ENCODE results near the gene SPNS2.
A peak's percentile ranks its signal among the peaks of the same experiment; 100 is the strongest.

The SPNS2 gene

DNA sequence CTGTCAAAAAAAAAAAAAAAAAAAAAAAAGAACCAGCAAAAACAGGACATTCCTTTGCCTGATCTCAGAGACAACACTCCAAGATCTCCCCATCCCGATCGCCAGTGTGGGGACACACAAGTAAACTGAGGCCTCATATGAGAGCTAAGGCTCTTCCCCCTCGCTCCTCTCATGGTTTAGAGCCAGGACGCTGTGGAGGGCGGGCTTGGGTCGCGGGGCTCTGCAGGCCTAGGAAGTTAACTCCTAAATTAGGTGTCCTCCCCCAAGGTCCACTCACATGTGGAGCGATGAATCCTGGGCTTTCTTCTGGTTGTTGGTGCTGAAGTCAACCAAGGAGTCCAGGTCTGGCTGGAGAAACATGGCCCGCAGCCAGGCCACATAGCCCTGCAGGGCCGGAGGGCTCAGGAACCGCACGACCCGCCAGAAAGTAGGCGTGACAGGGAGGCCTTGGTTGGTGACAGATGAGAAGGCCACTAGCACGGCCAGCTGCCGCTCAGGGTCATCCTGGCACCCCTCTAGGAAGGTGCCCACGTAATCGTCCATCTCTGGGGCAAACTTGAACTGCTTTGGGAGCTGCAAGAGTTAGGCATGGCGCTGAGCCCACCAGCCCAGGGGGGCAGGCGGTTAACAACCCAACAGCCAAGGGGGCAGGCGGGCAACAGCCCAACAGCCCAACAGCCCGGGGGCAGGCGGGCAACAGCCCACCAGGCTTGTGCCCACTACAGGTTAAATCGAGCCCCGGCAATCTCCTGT lies 51.3 kb downstream of the SPNS2 start:
- H3K4me3 ChIP-seq (ENCODE audit: low read depth, low read length): no peak overlapping the region

DNA sequence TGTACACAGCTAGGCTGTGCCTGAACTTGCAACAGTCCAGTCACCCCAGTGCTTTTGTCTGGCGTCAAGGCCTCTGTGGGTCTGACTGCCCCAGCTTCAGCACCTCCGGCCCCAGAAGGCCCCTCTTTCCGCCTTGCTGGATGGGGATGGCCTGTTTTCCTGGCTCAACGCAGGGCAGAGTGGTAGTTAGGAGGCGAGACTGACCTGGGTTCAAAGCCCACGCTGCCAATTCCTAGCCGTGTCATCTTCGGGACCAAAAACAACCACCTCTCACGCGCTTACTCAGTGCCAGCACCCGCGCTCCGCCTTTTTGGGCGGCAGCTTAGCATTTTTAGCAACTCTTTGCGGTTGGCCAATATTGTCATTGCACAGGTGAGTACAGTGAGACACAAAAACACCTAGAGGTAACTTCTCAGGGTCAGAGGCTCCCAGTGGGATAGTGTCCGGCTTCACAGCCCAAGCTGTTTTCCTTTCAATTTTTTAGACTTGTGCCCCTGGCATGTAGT lies 51.9 kb downstream of the SPNS2 start:
- no peak overlapping the region for H3K4me3 ChIP-seq (ENCODE audit: low read depth, low read length)

DNA sequence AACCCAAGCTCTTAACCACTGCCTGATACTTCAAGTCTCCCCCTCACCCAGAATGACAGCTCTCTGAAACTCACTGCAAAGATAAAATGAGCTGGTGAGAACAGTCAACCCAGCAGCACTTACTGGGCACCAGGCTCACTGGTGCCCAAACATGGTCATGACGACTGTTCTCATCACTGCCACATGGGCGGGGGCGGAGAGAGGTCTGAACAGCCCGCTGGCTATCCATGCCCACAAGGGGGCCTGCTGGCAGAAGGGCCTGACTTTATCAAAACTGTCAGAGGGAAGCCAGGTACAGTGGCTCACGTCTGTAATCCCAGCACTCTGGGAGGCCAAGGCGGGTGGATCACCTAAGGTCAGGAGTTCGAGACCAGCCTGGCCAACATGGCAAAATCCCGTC lies 52.5 kb downstream of the SPNS2 start:
- no peak overlapping the region for H3K4me3 ChIP-seq (ENCODE audit: low read depth, low read length)

DNA sequence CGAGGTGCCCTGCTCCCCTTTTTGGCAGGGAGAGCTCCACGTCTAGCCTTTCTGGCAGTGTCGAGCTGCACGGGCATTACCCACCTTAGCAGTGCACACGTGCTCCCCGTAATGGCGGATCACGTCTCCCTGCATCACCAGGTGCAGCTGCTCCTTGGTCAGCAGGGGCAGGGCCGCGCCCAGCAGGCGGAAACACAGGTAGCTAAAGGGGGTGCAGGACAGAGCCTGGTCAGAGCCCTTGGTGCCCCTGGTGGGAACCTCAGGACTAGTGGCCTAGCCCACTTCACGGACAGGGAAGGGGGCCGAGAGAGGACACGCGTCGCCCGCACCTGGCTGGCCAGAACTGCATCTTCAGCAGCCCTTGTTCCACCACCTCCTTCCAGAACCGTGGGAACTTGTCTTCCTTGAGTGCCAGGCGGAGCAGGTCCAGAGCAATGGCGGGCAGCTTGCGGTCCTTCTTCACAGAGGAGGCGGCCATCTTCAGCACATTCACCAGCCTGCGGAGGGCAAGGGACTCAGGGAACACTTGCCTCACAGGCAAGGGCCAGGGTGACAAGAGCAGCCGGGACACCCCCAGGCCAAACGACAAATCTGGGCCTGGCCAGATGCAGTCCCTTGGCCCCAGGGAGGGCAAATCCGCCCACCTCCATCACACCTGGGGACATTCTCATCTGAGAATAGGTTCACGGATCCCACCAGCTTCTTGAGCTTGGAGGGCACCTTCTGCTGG lies 53.3 kb downstream of the SPNS2 start:
- H3K4me3 ChIP-seq (ENCODE audit: low read depth, low read length): no peak overlapping the region

DNA sequence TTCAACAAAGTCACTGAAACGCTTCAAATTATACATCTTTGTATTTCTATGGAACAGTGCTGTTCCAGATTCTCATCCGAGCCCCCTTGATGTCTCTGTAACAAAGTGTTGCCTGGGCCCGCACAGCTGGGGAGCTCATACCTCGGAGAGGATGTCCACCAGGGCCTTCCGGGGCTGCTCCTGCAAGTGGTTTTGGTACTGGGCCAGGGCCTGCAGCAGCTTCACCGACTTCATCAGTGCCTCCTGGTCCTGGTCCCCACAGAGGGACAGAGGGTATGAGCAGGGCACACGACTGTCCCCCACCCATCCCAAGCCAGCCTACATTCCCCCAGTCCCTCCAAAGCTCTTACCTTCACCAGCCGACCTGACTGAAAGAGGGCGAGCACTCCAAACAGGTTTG lies 55.0 kb downstream of the SPNS2 start:
- no peak overlapping the region for H3K4me3 ChIP-seq (ENCODE audit: low read depth, low read length)

DNA sequence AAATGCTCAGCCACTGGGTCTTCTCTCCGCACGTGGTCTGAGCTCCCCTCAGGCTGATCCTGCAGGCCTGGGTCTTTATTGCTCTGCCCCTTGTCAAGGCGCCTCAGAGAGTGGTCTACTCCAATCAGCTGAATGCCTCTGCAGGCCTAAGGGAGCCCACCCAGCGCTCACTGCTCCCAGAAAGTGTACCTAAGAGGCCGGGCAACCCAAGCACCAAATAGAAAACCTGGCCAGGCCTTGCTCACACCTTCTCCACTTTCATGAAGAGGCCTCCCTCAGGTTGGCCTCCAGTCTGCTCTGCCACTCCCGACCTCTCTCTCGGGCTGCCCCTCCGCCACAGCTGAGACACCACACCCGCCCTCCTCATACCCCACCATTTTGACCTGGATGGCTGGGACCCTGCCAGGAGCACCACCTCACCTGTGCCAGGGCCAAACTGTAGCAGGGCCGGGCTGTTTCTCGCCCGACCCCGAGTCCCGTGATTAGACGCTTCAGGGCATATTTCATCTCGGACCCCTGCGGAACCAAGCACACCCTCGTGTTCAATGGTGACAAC lies 55.8 kb downstream of the SPNS2 start:
- peak overlapping the region; percentile 94 for H3K4me3 ChIP-seq (ENCODE audit: low read depth, low read length)

DNA sequence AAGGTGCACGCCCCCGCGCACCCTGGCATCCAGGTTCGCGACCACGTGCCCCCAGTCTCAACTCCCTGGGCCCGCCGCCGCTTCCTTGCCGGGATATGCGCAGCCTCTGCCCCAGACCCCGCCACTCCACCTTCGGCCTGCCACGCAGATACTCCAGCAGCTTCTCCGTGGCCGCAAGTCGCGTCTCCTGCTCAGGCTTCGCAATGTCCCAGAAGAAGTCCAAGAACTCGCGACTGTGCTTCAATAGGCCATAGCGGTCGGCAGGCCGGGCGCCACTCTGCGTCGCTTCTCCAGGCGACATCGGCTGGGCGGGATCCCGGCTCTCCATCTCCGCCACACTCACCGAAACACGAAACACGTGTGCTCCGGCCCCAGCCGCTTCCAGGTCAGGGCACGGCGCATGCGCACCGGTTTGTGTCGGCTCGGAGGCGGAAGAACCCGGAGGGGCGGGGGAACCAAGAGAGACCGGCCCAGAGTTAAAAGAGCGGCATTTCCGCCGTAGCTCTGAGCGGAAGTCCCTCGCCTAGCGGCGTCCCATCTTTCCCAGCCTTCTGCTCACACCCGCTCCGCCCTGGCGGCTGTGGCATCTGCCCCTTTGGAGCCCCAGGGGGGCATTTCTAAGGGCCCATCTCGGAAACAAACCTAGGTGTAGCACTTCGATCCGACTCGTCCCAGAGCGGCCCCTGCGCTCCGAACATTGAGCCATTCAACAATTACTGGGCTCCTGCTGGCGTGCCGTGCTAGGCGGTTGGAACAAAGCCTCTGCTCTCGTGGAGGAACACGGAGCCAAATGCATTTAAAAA lies 56.5 kb downstream of the SPNS2 start, which contains the start of gene MYBBP1A:
TSS of gene MYBBP1A (minus strand) at position 388 of the 803 bp plus-strand sequence. CDS start at position 328, 60 bp downstream.
- peak within 1 kb of the TSS; percentile 94 for H3K4me3 ChIP-seq (ENCODE audit: low read depth, low read length)

DNA sequence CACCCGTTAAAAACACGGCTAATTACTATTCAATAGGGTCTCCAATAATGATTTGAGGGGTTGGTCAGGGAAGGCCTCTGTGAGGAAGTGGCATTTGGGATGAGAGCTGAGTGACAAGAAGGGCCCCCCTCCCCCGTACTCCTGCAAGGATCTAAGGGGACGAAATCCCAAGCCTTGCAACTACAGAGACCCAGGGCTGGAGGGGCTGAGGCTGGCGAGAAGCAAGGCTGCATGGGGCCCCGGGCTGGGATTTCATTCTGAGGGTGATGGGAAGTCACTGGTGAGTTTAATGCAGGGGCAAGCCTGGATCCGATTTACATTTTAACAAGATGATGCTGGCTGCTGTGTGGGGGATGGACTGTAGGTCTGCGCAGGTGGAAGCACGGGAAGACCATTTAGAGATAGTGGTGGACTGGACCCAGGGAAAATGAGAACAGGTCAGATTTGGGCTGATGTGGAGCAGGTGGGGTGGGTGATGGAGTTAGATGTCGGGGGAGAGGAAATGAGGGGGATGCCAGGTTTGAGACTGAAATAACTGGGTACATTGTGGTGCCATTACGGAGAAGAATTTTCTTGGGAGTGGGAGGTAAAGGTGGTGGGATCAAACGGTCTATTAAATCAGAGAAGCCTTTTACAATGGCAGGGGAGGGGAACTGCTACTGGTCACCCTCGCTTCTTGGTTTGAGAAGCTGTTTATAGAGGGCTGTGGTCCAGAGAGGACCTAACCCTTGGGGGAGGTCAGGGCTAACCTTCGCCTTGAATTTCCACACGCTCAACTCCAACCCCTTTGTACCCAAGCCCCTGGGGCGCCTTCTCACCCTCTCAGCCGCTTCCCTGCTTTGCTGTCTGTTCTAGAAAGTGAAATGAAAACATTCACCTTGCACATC lies 57.4 kb downstream of the SPNS2 start:
- H3K4me3 ChIP-seq (ENCODE audit: low read depth, low read length): peak overlapping the region; percentile 94

DNA sequence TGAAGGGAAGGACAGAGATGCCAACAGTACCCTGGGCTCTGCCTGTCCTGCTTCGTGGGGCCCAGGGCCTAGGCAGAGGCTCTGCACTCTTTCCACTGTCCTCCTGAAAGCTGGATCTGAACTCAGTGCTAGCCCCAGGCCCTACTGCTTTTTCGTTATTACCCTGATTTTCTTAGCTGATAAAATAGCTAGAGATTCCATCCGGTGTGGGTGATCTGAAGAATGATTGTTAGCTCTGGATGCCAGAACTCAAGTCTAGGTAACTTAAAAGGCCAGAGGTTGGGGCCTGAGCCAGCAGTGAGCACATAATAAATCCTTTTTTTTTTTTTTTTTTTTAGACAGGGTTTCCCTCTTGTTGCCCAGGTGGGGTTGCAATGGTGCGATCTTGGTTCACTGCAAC lies 58.3 kb downstream of the SPNS2 start:
- H3K4me3 ChIP-seq (ENCODE audit: low read depth, low read length): no peak overlapping the region

DNA sequence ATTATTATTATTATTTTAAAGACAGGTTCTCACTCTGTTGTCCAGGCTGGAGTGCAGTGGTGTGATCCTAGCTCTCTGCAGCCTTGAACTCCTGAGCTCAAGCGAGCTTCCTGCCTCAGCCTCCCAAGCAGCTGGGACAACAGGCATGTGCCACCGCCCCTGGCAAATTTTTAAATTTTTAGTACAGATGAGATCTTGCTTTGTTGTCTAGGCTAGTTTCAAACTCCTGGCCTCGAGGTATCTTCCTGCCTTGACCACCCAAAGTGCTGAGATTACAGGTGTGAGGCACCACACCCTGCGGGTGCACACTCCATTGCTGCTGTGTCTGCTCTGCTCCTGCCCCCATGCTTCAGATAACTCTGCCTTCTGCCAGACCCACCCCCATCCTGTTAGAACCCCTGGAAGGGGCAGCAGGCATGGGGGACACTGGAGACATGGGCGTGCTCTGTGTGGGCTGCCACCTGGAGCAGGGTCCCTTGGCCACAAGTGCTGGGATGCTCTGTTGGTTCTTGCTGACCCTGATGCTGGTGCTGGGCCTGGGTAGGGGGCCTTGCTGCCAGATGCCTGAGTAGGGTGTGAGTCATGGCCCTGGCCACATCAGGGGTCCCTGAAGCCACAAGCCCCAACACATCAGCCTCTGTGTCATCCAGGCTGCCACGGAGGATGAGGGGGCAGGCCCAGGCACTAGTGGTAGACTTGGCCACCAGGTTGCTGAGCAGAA lies 59.1 kb downstream of the SPNS2 start:
- no peak overlapping the region for H3K4me3 ChIP-seq (ENCODE audit: low read depth, low read length)

DNA sequence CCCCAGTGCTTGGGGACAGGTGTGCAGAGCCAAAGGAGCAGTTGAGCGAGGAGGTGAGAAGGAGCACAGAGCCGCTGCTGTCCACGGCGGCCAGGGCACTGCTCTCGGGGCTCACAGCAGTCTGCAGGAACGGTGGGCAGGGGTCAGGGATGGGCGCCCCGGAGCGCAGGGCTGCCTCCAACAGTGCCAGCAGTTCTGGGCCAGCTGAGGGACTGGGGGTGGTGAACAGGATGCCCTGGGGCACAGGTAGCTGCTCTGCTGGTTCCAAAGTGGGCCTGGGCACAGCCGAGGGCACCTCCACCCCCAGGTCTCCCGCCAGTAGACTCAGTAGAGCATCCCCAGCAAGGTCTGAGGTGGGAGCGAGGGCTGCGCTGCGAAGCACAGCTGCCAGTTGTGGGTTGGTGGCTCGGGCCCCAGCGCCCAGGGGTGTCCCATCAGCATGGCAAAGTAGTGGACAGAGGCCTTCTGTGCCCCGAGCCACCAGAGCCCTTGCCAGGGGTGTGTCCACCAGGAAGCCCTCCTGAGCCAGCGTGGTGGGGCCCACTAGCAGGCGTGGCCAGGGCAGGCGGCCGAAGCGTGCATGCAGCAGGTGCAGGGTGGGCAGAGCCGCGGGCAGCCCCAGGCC lies 59.8 kb downstream of the SPNS2 start:
- H3K4me3 ChIP-seq (ENCODE audit: low read depth, low read length): no peak overlapping the region

DNA sequence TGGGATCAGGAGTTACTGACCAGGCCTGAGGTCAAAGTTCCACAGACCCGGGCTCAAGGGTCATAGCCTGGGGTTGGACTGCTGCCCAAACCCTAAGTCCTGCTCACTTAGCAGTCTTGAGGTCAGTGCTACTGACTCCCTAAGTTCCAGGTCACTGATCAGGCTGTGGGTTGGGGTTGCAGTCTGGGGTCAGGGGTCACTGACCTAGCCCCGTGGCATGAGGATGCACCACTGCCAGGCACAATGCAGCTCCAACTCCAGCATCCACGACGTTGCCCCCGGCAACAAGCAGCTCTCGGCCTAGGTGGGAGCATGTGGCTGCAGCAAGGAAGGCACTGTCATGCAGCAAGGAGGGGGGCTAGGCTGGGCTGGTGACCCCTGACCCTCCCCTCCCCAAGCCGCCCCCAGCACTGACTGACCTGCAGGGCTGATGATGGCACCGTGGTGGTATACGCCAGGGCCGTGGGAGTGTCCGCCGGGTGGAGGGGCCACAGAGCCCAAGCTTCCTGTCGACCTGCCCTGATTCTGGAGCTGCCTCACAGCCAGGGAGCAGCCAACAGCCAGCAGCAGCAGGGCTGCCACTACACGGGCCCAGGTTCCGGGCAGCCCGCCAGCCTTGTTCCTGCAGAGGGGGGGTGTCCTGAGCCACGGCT lies 60.6 kb downstream of the SPNS2 start:
- H3K4me3 ChIP-seq (ENCODE audit: low read depth, low read length): no peak overlapping the region

DNA sequence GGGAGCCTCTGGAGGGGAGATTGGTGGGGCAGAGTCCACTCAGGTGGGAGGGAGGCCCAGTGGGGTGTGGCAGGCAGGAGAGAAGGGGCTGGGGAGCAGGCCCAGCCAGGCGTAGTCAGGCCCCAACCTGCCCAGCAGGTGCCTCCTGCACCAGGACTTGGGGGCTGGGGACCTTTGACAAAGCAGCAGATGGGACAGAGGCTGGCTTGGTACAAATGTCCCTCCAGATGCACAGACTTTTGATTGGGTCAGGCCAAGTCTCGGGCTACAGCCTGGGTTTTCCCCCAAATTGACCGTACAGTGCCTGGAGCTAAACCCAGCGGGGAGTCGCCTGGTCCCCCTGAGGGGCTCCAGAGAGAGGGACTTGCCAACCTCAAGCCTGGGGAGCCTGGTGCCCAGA lies 61.3 kb downstream of the SPNS2 start:
- H3K4me3 ChIP-seq (ENCODE audit: low read depth, low read length): no peak overlapping the region

DNA sequence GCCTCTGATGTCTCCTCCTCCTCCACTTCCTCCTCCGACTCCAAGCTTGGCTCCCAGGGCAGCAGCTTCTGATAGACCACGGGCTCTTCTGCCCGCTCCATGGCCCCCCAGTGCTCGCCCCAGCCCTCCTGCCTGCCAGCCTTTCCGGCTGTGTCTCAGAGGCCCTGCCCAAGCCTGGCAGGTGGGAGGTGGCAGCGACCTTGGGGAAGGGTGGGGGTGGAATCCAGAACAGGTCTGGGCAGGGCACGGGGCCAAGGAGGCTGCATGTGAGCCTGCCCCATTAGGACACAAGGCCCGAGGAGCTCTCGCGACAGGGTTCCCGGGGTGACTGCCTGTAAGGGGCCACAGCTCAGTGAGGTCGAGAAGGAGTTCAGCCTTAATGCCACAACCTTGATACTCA lies 61.7 kb downstream of the SPNS2 start, which contains the start of gene GGT6:
TSS of gene GGT6 (minus strand) at position 157 of the 400 bp plus-strand sequence. CDS start at position 101, 56 bp downstream.
- H3K4me3 ChIP-seq (ENCODE audit: low read depth, low read length): no peak within 1 kb of the TSS

DNA sequence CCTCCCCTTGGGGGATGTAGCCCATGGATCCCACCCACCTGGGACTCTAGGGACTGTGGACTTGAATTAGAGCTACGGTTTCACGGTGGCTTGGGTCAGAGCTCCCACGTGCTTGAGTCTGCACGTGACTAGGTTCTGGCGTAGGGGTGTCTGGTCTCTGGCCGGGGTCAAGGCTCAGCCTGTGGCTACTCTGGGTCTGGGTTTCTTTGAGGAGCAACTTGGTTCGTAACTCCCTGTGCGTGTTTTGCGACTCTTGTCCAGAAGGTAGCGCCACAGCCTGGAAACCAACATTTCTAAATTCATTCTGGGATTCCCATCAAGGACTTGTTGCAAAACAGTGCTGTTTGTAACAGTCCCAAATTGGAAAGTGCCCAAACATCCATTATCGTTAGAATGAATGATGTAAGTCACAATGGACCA lies 62.2 kb downstream of the SPNS2 start:
- no peak overlapping the region for H3K4me3 ChIP-seq (ENCODE audit: low read depth, low read length)

DNA sequence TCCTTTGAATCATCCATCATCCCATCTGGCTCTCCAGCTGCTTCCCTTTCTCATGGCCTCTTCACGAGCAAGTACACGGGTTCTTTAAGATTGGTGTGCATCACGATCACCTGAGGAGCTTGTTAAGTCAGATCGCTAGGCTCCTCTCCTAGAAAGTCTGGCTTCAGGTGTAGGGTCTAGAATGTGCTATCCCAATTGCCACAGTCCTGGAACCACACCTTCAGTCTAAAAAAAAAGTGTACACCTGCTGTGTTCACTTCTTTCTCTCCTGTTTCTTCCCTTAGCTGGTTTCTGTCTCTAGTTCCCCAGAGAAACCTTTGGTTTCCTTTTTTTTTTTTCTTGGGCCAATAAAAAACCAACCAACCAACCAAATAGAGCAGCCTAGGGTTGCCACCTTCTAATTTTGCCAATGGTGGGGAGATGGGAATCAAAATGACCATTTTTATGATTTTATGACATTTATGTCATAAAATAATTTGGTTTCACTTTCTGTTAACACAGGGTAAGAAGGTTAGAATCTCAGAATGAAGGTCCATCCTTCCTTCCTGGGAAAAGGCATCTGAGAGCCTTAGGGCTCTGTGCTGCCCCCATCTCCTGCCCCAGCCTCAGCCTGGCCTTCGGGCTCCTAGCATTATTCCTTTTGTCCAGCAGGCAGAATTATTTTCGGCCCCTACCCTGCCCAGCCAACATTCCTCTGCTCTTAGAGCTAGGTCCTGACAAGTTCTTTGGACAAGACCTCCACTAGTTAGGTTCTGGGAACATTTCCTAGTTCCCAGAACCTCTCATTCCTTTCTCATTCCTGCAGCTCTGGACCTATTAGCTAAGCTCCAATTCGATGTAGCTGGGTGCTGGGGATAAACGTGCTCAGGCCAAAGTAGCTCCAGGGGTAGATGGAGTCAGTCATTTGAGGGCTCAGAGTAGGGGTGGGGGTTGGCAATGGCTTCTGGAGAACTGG lies 63.6 kb downstream of the SPNS2 start:
- H3K4me3 ChIP-seq (ENCODE audit: low read depth, low read length): no peak overlapping the region
